AG09309 (cell line): ENCODE measurements around the gene SETBP1.

Source experiments
- DNase-seq: peaks from one replicate; pipeline ENCODE4 v3.0.0-alpha.2; 2010; ENCODE audit warnings: low read depth
- H3K4me3 ChIP-seq: 2 replicates; pipeline ENCODE4 v1.5.1; 2011; ENCODE audit warnings: mild to moderate bottlenecking, low read depth, low read length, moderate library complexity; ENCODE audit not compliant: control insufficient read depth
- CTCF ChIP-seq: IDR thresholded peaks from 2 replicates; pipeline ENCODE4 v1.5.1; 2011; ENCODE audit warnings: mild to moderate bottlenecking, low read depth, low read length, inconsistent platforms; ENCODE audit not compliant: insufficient read depth, control insufficient read depth; ENCODE audit errors: missing control alignments

The SETBP1 gene

GRCh38 chr18:44693030-44693784 is 12.5 kb downstream of the SETBP1 start:
- H3K4me3 ChIP-seq = no peak overlapping the region
- no peak for DNase-seq
- no peak for TF ChIP-seq CTCF

- DNase-seq = no peak
- TF ChIP-seq CTCF = no peak
- H3K4me3 ChIP-seq = no peak overlapping the region
These were observed 14.8 kb downstream of the SETBP1 start for GRCh38 chr18:44695503-44695902.

DNA sequence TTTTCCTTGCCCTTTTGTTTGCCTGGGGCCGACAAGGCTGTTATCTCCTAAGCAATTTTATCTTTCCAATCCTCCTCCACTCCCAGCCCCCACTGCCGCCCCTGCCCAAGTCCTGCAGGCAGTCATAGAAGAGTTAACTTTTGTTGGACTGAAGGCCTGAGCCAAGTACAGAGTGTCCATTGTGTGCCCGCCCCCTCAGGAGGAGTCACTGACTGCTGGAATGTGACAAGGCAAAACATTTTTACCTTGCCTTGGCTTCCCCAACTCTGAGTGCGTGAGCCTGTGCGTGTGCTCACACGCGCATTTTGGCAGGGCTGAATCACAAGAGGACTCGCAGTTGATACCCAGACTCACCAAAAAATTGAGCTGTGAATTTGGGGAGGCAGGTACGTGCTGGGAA is 16.2 kb downstream of the SETBP1 start:
- DNase-seq = no peak

DNA sequence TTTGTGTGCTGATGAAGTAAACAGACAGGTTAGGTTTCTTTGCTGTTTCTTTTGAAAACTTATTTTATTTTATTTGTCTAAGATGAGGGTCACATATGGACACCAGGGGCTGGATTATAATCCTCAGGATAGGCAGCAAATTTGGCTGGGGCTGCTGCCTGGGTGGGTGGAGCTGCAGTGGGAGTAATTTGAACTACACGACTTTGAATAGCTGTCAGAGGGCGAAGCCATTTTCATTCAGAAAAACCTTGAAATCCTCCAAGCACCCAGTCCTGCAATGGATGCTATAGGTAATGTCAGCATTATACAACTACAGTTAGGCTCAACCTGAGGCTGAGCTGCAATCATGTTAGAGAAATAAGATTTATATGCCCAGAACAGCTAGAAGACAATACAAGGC is 16.6 kb downstream of the SETBP1 start:
- no peak overlapping the region for H3K4me3 ChIP-seq
- TF ChIP-seq CTCF = no peak

More for the DNA sequence above, 16.2 kb downstream of the SETBP1 start:
- TF ChIP-seq CTCF = no peak
- no peak overlapping the region for H3K4me3 ChIP-seq

DNA sequence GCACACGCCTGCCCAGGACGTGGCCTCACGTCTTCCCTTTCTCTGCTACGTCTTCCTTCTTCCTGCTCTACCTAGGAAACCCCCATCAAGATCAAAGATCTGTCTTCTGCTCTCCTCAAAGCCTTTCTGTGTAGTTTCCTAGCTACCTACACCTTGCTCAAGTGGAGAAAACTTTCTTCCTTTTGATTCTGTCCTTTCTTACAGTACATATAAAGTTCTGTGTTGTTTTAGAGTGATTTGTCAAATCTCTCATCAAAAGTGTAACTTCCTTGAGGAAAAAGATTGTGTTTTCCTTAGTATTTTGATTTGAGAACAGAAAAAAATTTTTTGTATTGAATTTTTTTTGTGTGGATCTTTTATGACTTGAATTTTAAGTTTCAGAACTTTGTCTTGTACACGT is 17.8 kb downstream of the SETBP1 start:
- H3K4me3 ChIP-seq = no peak overlapping the region
- no peak for DNase-seq
- no peak for TF ChIP-seq CTCF

More for the DNA sequence above, 16.6 kb downstream of the SETBP1 start:
- no peak for DNase-seq

DNA sequence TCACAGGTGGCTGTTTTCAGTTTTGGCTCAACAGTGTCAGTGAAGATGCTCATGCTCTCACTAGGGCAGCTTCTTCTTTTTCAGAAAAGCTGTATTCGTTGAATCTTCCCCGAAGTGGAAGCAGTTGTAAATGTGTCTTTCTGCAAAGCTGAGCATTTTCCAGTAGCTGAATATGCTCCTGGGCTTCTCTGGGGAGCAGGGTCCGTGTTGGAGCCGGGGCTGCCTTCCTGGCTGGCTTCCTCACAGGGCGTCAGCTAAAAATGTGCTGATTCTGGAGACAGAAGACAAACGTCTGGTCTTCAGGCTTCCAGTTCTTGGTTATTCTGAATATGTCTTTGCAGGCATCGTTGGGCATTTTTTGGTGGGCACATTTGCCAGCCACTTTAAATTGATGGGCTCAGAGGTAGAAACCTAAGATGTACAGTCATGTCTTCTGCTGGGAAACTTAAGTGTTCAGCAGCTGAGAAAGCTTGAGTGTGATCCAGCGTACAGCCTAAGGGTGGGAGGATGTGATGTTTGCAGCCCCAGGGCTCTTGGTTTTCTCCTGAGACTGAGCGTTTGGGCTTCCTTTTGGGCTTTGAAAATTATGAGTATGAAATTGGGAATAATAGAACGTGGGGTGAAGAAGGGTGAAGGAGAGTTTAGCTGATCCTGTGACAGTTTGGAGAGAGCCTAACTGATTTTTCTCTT is 19.0 kb downstream of the SETBP1 start:
- no peak overlapping the region for H3K4me3 ChIP-seq
- DNase-seq = no peak
- TF ChIP-seq CTCF = no peak
